ENCODE measurements around the gene DNAJC15.

GRCh38 chr13:43141685-43142084, 118.3 kb downstream of the DNAJC15 start:
- no peak for TF ChIP-seq CTCF (tag by site-specific recombination; IDR thresholded peaks at IDR 0.05)
- no peak for TF ChIP-seq ZSCAN30 (tag by site-specific recombination; IDR thresholded peaks at IDR 0.05)
- TF ChIP-seq ZNF174 (tag by site-specific recombination; IDR thresholded peaks at IDR 0.05) = no peak
- no peak for TF ChIP-seq ZBTB10 (tag by site-specific recombination; IDR thresholded peaks at IDR 0.05)
- TF ChIP-seq ZNF362 (tag by site-specific recombination; IDR thresholded peaks at IDR 0.05) = no peak
- TF ChIP-seq ZFHX2 (tag by site-specific recombination; conservative IDR thresholded peaks at IDR 0.05) = no peak
- TF ChIP-seq TRIM28 (IDR thresholded peaks at IDR 0.05; ENCODE audit: borderline replicate concordance, low read length) = no peak
- no peak for TF ChIP-seq ZSCAN18 (tag by site-specific recombination; IDR thresholded peaks at IDR 0.05)
- TF ChIP-seq ZNF423 (tag by site-specific recombination; IDR thresholded peaks at IDR 0.05) = no peak
- no peak for TF ChIP-seq ZBTB44 (tag by site-specific recombination; IDR thresholded peaks at IDR 0.05)

Measured in HEK293 (cell line).